ENCODE results near the gene ZNF564. TPM values are rescaled to one million over a fixed set of nuclear protein-coding genes. Genes with fewer than 3 reads are reported as not detected.

Gene ZNF564
- total and polyA plus RNA-seq, 2 of the 13 experiments (the other 11 are each of a cell fraction or from before 2014, with no cell fraction given) = 2.3 to 11.1 TPM

GRCh38 chr19:12574036-12574435, 22.8 kb upstream of the ZNF564 start:
- FAIRE-seq (no peak), ATAC-seq (no peak), DNase-seq (ENCODE audit: low spot score) (no peak)
- intact Hi-C loops (cut with micrococcal nuclease; ENCODE audit: unreplicated experiment) = no loop called here
- TF ChIP-seq E2F1 (CRISPR knock-in tag; IDR thresholded peaks at IDR 0.05) (no peak), ZBTB39 (CRISPR knock-in tag; IDR thresholded peaks at IDR 0.05) (no peak), FUBP1 (CRISPR knock-in tag; IDR thresholded peaks at IDR 0.05; ENCODE audit: borderline replicate concordance) (no peak)
- TF ChIP-seq, protein P1, sequence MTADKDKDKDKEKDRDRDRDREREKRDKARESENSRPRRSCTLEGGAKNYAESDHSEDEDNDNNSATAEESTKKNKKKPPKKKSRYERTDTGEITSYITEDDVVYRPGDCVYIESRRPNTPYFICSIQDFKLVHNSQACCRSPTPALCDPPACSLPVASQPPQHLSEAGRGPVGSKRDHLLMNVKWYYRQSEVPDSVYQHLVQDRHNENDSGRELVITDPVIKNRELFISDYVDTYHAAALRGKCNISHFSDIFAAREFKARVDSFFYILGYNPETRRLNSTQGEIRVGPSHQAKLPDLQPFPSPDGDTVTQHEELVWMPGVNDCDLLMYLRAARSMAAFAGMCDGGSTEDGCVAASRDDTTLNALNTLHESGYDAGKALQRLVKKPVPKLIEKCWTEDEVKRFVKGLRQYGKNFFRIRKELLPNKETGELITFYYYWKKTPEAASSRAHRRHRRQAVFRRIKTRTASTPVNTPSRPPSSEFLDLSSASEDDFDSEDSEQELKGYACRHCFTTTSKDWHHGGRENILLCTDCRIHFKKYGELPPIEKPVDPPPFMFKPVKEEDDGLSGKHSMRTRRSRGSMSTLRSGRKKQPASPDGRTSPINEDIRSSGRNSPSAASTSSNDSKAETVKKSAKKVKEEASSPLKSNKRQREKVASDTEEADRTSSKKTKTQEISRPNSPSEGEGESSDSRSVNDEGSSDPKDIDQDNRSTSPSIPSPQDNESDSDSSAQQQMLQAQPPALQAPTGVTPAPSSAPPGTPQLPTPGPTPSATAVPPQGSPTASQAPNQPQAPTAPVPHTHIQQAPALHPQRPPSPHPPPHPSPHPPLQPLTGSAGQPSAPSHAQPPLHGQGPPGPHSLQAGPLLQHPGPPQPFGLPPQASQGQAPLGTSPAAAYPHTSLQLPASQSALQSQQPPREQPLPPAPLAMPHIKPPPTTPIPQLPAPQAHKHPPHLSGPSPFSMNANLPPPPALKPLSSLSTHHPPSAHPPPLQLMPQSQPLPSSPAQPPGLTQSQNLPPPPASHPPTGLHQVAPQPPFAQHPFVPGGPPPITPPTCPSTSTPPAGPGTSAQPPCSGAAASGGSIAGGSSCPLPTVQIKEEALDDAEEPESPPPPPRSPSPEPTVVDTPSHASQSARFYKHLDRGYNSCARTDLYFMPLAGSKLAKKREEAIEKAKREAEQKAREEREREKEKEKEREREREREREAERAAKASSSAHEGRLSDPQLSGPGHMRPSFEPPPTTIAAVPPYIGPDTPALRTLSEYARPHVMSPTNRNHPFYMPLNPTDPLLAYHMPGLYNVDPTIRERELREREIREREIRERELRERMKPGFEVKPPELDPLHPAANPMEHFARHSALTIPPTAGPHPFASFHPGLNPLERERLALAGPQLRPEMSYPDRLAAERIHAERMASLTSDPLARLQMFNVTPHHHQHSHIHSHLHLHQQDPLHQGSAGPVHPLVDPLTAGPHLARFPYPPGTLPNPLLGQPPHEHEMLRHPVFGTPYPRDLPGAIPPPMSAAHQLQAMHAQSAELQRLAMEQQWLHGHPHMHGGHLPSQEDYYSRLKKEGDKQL (CRISPR knock-in tag; IDR thresholded peaks at IDR 0.05; ENCODE audit: low read depth) = no peak
- WGBS (ENCODE audit: low lambda C conversion rate) = 78% methylated on average over 7 of the region's 7 CpGs
- in situ Hi-C loops (cut with HindIII; ENCODE audit: extremely low pct_ligation_motif_present, low pct_unique_long_range_greater_than_20kb) = no loop called here
- Histone ChIP-seq H3K9me3 (ENCODE audit: low read length) (no peaks in the 10 kb centered on the region), H3K27ac (ENCODE audit: extremely low read length, insufficient read depth, low read length) (no peak overlapping the region), H2AFZ (ENCODE audit: low read length) (no peak overlapping the region), H3K4me3 (replicated peaks in 1 of 3; ENCODE audit: insufficient read depth in 1 of 3, low read depth in 2 of 3, low read length in 3 of 3) (no peak overlapping the region), H3K4me2 (ENCODE audit: low read depth, low read length) (no peak overlapping the region), H3K9ac (ENCODE audit: insufficient read depth, low read depth, low read length) (no peak overlapping the region), H3K79me2 (ENCODE audit: insufficient read depth, low read length) (no peaks in the 10 kb centered on the region), H4K20me1 (ENCODE audit: insufficient read depth, low read length) (no peaks in the 10 kb centered on the region), H3K4me1 (ENCODE audit: insufficient read depth, low read length) (peaks cover 37% of the 10 kb centered on the region), H3K27me3 (ENCODE audit: control insufficient read depth in 1 of 2, insufficient read depth in 2 of 2, low read length in 2 of 2) (no peaks in the 10 kb centered on the region), H3K36me3 (replicated peaks in 1 of 2; ENCODE audit: control insufficient read depth in 1 of 2, insufficient read depth in 2 of 2, low read length in 2 of 2) (peaks cover 2 to 13% of the 10 kb centered on the region in 2 experiments; a peak in 4 of 5 replicates)
- no TSS peak for BruUV-seq (replicated peaks)
- ChIA-PET POLR2A (no interaction called here), CTCF (ENCODE audit: low intra/inter-chr PET ratio, low total read pairs) (no interaction called here)
